GM18907 (cell line): Measurements from ENCODE around the gene MEF2D.

ENCODE experiments used
- ATAC-seq: cut with Tn5 transposase; IDR thresholded peaks from one replicate; pipeline ENCODE4 v1.9.1; 2021; ENCODE audit warnings: mild to moderate bottlenecking, moderate library complexity; ENCODE audit not compliant: unreplicated experiment

The MEF2D gene

DNA sequence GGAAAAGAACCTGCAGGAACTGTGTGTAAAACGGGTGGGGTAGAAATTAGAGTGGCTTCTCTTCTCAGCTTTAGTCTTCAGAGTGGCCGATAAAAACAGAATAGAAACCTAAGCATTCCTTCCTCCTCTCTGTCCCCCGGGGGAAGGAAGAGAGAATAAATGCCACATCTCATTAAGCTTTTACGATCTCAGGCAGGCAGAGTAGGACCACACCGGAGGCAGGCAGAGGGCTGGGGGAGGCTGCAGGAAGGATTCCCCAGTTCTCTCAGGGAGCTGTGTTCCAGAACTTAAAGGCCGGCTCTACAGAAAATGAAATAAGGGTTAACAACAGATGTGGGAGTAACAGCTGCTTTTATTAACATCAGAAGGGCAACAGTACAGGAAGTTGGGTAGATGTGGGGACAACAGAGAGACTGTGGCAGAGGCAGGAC, 24.5 kb upstream of the MEF2D start:
- no peak for ATAC-seq

DNA sequence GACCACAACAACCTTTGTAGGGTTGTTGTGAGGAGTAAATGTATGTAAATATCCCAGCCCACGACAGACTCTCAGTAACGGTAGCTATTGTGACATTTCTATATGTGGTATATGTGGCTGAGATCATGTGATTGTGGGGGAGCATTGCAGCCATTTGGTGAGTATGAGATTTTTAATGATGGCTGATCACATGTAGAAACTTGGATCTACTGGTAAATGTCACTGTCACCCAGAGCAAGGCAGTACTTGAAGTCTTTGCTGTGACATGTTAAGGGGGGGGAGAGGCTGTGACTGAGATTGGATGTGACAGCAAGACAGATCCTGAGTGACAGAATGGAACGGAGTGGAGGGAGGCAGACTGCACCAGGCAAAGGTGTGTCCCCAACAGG, 23.9 kb upstream of the MEF2D start:
- ATAC-seq, result no peak

DNA sequence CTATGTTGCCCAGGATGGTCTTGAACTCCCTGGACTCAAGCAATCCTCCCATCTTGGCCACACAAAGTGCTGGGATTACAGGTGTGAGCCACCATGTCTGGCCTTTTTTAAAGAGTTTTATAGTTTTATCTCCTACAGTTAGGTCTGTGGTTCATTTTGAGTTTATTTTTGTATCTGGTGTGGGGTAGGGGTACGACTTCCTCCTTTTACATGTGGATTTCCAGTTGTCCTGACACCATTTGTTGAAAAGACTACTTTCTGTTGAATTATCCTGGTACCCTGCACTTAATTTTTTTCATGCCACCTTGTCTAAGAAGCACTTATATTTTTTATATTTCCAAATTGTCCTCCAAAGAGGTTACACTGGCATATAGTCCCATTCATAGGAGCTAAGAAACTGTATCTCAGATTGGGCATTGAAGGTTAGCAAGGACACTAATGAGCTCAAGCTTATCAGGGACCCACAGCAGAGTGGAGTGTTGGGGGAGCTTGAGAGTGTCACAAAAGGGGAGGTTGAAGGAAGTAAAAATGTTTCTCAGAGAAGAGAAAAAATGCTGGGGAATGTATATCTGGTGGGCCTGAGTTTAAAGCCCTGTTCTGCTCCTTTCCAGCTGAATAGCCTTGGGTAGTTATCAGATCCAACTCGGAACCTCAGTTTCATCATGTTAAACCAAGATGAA, 23.4 kb upstream of the MEF2D start:
- ATAC-seq, result no peak

DNA sequence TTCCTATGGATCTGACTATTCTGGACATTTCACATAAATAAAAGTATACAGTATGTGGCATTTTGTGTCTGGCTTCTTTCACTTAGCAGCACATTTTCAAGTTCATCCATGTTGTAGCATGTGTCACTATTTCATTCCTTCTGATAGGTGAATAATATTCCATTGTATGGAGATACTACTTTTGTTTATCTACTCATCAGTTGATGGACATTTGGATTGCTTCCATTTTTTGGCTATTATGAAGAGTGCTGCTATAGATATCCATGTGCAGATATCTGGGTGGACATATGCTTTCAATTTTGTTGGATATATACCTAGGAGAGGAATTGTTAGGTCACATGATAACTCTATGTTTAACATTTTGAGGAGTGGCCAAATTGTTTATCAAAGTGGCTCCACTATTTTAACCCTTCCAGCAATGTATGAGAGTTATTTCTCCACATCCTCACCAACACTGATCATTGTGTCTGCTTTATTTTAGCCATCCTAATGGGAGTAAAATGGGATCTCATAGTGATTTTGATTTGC, 21.9 kb upstream of the MEF2D start:
- no peak for ATAC-seq

DNA sequence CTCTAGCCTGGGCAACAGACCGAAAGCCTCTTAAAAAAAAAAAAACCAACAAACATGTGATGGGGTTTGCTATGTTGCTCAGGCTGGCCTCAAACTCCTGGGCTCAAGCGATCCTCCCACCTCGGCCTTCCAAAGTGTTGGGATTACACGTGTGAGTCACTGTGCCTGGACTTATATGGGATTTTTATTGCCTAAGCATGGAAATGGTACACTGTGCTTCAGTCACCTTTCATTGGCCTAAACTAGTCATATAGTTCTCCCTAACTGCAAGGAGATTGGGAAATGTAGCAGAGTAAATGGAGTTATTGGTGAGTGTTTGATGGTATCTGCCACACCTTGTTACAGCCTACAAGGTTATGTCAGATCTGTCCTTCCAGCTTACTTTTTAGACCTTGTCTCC, 17.2 kb upstream of the MEF2D start:
- ATAC-seq, result no peak

DNA sequence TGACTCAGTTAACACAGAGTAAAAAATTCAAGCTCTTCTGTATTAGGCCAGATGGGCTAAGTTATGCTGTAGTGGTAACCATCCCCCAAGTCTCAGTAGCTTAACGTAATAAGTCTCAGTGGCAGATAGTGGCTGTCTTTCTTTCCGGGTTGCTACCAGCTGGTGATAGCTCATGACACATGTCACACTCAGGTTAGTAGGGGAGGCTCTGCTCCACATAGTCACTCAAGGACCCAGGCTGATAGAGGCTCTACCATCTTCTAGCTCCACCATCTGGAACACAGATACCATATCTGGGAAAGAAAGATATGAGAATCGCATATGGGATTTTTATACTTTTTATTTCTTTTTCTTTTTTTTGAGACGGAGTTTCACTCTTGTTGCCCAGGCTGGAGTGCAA, 16.2 kb upstream of the MEF2D start:
- no peak for ATAC-seq

DNA sequence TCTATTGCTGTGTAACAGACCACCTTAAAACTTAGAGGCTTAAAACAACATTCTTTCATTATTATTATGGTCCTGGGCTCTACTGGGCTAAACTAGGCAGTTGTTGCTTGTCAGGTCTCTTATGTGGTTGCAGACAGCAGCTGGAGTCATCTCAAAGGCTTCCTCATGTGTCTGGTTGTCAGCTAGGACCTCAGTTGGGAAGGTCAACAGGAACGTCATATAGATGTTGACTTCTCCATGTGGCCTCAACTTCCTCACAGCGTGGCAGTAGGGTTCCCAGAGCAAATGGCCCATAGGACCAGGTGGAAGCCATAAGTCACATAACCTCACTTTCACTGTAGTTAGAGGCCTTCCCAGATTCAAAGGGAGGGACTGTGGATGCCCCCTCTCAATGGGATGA, 15.4 kb upstream of the MEF2D start:
- ATAC-seq, result no peak

DNA sequence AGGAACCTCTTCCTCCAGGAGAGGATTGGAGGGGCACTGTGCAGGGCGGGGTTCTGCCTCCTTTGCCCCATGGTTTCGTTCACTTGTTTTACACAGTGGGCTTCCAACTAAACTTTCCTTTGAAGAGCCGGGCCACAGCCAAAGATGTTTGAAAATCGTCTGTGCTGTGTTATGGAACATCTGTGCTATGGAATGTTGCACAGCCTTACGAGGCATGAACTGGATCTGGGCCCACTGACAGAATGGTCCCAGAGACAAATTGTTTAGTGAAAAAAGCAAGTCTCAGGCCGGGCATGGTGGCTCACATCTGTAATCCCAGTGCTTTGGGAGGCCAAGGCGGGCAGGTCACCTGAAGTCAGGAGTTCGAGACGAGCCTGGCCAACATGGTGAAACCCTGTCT, 12.6 kb upstream of the MEF2D start:
- no peak for ATAC-seq

DNA sequence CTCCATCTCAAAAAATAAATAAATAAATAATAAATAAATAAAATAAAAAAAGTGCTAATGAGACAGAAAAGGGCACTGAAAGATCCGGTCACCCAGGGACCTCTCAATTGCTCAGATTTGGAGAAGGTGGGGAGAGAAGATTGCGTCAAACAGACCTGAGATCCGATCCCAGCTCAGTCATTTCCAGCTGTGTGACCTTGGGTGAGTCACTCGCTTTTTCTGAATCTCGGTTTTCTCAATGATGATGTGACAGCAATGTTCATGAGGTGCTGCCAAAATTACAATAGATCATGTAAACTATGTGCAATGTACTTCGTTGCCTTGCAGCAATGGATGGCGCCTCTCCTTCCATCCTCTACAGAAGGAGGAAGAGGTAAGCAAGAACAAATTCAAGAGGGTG, 11.1 kb upstream of the MEF2D start:
- no peak for ATAC-seq

DNA sequence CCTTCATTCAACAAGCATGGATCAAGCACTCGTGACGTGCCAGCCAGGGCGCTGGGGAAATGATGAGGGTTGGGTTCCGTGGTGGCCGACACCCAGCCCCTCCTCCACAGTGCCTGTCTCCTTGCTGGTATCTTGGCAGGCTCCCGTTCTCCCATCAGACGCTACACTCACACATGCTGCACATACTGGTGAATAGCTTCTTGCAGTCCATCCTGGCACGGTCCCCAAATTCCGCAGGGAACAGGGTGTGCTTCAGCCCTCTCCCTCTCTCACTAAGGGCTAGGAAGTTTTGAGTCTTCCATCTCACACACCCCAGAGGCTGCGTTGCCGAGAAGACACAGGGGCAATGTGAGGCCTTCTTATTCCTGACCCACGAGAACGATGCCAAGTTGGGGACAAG, 10.1 kb upstream of the MEF2D start:
- ATAC-seq, result no peak

DNA sequence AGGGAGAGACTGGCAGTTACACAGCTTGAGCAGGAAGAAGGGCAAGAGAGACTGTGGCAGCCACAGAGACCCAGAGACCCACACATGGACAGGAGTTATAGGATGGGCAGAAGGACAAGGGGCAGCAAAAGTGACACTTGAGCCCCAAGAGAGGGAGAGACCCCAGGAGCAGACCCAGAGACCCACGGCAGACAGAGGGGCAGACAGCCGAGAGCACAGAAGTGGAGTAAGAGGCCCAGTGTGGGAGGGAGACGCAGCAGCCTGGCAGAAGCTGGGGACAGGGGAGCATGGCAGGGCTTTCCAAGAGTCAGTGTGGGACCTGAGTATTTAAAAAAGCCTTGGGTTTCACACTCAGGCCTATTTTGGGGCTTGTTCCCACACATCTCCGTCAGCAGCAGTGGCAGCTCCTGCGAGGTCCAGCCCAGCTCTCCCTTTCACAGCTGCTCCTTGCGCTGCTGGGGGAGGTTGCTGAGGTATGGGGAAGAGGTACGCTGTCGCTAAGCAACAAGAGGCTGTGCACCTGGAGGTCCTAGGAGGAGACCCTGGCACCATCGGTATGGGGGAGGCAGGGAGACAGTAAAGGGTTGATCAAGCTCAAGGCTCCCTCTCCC, 9.0 kb upstream of the MEF2D start:
- no peak for ATAC-seq

DNA sequence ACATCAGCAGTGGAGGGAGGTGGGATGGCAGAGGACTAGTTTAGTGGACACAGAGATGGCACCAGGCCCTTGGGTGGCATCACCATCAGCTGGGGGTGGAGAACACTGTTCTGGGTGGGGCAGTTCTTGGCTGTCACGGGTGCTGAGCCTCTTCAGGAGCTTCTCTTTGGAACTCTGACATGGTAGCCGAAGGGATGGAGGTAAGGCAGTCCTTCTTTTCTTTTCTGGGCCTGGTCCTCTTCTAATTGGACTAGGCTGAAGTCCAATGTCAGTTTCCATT, 8.3 kb upstream of the MEF2D start:
- ATAC-seq, result no peak

DNA sequence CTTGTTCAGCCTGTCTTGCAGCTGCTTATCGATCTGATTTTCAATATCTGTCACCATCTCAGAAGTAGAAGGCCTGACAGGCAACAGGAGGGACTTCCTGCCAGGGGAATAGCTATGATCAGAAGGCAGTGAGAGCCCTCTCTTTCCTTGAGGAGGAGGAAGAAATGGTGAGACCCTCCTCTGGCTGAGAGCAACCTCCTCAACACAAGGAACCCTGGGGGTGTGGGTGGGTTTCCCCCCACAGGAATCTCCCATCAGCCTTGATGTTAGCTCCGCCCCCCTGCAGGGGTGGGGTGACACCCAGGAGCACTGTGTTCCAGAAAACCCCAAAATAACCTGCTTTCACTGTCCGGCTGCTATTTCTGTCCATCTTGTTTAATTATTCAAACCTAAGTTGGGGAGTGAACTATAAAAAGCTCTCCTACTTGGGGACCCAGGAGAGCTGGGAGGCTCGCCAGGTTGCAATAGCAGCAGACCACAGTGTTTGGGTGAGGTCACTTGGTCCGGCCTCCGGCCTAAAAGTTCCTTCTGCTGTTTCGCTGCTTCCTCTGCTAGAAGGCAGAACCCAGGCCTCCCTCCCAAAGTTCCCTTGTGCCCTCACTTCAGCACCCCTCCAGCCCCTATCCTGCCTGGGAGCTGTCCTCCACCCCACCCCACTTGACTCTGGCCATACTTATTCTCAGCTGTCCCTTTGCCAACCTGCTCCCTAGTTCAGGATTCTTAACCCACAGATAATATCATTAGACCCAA, 7.8 kb upstream of the MEF2D start:
- no peak for ATAC-seq

DNA sequence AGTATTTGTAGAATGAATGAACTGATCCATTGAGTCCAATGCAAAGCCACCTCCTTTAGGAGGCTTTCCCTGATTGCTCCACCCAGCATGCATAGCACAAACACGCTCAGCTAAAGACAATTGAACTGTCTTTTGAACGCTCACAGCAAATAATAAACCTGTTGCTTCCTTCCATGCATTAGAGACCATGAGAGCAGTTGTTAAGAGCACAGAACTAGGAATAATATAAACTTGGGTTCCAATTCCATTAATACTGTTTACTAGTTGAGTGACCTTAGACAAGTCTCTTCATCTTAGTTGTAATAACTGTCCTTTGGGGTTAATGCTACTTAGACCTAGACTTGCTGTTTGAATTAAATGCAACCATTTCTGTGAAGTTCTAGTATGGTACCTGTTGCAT, 5.9 kb upstream of the MEF2D start:
- no peak for ATAC-seq

DNA sequence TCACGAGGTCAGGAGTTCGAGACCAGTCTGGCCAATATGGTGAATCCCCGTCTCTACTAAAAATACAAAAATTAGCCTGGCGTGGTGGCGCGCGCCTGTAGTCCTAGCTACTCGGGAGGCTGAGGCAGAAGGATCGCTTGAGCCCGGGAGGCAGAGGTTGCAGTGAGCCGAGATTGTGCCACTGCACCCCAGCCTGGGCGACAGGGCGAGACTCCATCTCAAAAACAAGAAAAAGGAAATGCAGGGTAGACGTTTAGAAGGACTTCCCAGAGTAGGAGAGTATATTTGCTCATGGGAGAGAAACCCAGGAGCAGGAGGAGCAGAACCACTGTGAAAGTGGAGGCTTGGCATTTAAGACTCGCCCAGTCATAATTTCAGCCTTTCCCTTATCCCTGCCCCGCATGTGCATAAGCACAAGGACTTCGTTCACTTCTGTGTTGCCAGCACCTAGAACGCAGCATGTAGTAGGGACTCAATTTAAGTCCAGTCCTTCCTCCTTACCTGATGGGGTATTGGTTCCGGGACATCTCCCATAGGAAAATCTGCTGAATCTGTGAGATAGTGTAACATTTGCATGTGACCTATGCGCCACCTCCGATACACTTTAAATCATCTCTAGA, 5.2 kb upstream of the MEF2D start:
- ATAC-seq, result no peak

DNA sequence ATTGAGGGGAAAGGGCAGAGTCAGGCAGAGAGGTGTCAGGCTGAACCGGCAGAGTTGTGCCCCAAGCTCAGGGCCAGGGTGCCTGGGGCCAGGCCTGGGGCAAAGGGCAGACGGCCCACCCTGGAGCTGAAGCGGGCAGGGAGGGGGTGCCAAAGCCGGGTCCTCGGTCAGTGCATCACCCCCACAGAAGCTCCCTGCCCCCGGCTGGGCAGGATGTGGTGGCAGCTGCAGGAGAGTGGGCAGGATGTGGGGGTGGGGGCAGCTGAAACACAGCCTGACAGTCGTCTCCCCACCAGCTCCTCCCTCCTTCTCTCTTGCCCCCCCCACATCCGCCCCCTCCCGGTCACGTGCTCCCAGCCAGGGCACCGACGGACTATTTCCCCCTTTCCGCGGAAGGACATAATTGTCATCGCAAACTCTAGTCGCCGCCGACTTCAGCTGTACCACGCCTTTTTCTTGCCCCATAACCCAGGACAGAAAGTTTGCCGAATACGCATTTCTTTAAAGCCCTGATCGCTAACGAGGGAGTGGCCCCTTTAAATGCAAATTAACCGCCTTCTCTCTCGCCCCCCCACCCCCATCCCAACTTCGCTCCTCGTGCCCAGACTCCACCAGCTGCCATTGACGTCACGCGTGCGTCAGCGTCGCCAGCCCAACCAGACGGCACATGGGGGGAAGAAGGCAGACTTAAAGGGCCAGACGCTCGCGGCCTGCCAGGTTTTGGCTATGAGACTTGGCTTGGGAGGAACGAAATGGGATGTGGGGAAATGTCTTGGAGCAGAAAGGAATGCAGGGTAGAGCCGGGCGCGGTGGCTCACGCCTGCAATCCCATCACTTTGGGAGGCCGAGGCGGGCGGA, 4.5 kb upstream of the MEF2D start:
- peak; percentile 44 for ATAC-seq

DNA sequence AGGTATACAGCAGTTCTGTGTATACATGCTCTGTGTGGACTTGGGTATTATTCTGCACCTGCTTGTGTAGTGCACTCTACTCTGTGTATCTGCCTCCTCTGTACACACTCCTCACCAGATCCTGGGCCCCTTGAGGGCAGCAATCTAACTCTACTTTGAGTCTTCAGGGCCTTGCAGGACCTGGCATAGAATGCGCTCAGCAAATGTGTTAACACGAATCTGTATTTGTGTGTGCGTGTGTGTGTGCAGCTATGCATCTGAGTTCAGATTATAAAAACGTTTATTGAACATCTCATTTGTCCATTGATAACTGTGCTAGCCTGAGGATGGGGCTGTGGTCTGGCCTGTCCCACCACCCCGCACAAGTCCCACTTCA, 3.9 kb upstream of the MEF2D start:
- peak; percentile 0 for ATAC-seq

DNA sequence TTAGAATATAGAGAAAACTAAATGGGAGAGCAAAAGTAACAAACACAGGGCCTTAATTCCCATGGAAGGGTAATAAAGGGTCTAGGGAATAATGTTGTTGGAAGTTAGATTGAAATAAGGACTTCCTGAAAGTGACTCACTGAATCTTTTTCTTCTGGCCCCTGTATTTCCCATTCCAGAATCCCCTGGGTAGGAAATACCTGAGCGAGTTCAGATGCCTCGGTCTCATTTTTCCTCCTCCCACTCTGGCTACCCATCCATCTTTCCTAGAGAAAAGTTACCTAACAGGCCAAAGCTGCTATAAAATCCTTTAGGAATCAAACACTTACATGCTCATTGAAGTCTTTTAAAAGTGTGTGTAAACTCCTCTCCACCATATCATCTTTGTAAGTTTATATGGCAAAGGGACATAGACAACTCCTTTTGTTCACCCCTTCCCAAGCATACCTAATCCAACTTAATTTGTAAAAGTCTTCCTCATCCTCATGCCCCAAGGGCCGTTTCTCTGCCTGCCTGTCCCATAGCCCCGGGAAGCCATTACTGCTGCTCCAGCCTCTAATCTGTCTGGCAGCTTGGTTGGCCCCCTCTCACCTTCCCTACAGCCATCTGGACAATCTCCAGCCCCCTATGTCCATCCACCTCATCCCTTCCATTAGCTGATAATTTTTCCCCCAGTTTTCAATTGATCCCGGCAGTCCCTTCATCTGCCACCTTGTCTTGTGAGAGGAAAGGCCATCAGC, 3.3 kb upstream of the MEF2D start:
- ATAC-seq, result no peak

DNA sequence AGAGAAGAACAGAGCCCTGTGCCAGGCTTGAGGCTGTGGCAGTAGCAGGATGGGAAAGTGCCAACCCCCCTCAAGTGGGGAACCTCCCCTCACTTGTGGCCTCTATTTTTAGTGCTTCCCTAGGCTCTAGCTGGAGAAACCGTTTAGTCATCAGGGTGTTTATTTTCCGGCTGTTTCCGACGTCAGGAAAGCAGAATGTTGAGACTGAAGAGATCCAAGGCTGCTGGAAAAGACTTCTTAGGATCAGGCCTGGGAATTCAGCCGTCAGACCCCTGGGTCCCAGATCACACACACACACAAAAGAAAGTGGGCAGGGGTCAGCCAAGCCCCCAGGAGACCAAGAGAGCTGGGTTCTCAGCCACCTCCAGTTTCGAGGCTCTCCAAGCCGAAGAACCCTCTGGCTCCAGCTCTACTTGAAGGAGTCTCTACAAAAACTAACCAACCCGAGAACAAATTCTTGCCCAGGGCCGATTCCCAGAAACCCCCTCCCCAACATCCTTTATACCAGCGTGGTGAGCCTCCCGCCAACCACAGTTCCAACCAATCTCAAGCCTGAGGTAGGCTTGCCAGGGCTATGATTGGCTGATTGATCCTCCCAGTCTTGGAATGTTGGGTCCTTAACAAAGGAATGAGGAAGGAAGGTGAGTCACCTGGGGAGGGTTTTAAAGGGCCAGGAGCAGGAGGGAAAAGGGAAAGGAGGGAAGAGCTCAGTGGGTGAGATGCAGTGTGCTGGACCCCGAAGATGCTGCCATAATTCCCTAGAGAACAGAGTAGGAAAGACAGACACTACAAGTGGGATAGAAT, 2.5 kb upstream of the MEF2D start:
- ATAC-seq, result no peak
